Astrocyte of the cerebellum (primary cell): Measurements from ENCODE around the gene CDKAL1.

Experiments
- DNase-seq: peaks from one replicate; pipeline ENCODE4 v3.0.0-alpha.2; 2011; ENCODE audit warnings: low read depth
- H3K4me3 ChIP-seq: 2 replicates; pipeline ENCODE4 v1.5.1; 2011; ENCODE audit warnings: mild to moderate bottlenecking, low read depth, low read length, moderate library complexity
- in situ Hi-C: cut with HindIII; loops from 2 replicates; pipeline ENCODE4 v1.10.0; 2017; ENCODE audit warnings: low sequenced_read_pairs
- TF ChIP-seq, protein P1 (sequence below): IDR thresholded peaks from 2 replicates; pipeline ENCODE4 v1.5.1; 2012; ENCODE audit warnings: low read length, low read depth, moderate library complexity, mild to moderate bottlenecking; ENCODE audit errors: missing control alignments

CDKAL1 gene

DNA sequence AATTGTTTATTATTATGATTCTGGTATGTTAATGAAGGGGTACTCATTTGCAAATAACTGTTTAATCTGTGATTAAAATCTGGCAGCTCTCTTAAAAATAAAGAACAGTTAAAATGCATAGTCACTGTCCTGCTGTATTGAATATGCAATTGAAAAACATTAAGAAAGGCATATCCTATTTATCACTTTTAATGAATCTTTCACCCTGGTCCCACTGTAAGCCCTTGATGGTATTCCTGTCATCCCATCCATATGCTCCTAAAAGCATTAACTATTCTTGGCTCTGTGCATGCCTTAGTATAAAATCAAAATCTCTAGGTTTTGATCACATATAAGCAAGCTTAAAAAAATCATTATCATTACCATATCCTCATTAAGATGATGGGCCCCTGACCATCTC is 648.3 kb downstream of the CDKAL1 start:
- DNase-seq, result no peak
- TF ChIP-seq, protein P1, sequence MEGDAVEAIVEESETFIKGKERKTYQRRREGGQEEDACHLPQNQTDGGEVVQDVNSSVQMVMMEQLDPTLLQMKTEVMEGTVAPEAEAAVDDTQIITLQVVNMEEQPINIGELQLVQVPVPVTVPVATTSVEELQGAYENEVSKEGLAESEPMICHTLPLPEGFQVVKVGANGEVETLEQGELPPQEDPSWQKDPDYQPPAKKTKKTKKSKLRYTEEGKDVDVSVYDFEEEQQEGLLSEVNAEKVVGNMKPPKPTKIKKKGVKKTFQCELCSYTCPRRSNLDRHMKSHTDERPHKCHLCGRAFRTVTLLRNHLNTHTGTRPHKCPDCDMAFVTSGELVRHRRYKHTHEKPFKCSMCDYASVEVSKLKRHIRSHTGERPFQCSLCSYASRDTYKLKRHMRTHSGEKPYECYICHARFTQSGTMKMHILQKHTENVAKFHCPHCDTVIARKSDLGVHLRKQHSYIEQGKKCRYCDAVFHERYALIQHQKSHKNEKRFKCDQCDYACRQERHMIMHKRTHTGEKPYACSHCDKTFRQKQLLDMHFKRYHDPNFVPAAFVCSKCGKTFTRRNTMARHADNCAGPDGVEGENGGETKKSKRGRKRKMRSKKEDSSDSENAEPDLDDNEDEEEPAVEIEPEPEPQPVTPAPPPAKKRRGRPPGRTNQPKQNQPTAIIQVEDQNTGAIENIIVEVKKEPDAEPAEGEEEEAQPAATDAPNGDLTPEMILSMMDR, result no peak
- in situ Hi-C loops, result no loop called here
- H3K4me3 ChIP-seq, result no peak overlapping the region

DNA sequence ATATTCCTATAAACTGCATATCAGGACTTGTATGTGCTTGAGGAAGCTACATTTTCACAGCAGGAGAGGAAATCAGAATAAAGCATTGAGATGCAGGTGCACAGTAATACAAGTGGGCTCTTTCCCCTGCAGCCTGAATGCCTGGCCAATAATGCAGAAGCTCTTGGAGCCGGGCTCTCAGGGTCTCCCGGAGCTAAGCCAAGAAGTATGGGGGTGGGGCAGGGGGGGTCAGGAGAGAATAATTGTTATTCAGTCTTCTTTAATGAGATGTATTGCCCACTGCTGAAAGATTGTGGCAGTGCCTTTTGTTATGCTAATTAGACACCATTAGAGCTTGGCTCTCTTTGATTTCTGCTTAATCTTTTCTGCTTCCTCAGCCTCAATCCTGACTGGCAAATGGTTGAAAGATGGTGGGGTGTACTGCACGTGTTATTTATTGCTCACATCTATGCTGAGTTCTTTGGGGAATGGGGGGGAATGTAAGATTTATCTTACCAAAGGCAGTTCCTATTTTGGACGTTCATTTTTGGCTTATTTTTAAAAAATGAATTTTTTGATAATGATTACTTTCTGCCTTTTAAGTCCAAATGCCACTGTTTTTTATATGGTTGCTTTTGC is 651.7 kb downstream of the CDKAL1 start:
- no peak overlapping the region for H3K4me3 ChIP-seq
- in situ Hi-C loops, result no loop called here
- TF ChIP-seq, protein P1, result no peak
- no peak for DNase-seq

DNA sequence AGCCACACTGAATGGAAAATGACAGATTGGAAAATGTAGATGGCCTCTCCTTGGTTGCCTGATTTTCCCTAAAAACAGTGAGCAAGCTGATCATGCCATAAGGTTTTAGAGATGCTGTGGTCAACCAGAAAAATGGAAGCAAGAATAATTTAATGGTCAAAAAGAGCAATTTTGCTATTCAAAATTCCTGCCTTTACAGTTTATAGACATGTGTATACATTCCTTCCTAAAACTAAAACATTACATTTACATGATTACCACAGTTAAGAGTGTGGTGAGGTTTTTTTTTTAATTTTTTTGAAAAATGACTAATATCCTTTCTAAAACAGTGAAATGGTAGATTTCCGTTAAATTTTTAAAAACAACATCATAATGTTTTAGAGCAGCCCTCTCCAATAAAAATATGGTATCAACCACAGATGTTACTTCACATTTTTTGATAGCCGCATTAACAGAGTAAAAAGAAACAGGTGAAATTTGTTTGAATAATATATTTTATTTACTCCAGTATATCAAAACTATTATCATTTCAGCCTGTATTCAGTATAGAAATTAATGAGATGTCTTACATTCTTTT is 652.3 kb downstream of the CDKAL1 start:
- in situ Hi-C loops, result no loop called here
- H3K4me3 ChIP-seq, result no peak overlapping the region
- TF ChIP-seq, protein P1, result no peak
- peak; percentile 27 for DNase-seq

DNA sequence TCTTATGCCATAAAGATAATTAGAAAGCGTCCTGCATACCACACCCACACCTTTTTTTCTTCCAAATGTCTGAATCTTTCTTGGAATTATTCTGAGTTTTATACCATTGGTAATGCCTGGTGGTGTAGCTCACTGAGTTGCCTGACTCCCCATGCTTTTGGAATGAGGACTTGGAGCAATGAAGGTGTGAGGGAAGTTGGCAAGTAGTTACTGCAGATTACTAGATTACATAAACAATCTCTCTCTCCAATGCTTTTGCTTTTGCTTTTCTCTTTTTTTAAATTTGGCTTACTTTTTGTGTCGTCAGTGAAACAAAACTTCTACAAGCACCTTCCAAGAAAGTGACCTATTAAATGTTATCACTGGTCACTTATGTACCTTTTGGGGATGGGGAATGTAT is 653.2 kb downstream of the CDKAL1 start:
- TF ChIP-seq, protein P1, result no peak
- no peak overlapping the region for H3K4me3 ChIP-seq
- in situ Hi-C loops, result no loop called here
- DNase-seq, result no peak

DNA sequence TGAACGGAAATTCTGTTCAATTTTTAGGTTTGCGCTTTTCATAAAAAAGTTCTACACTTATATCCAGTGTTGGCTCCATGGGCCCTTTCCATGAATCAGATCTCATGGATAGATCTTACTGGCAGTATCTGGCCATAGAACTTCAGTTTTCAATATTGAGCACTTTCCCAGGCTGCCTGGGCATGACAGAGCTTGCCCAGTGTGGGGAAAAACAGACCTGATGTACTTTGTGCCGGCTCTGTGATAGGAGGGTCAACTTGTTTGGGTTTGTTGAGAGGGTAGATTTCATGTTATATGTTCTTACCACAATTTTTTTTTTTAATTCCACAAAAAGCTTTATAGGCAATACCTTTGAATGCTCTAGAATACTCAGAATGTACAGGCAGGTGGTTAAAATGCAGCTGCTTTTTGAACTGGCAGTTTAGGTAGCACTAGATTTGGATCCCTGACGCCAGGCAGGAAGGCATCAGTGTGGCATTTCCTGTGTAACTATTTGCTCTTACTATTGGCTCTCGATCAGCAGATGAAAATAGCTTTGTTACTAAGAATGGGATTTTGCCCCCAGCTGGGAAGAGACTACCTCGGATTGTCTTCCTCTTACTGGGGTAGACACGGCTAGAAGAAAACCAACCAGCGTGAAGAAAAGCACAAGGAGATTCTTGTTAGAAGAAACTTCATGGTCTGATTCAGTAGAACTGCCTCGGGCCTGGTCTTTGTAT is 654.4 kb downstream of the CDKAL1 start:
- H3K4me3 ChIP-seq, result no peak overlapping the region
- no peak for DNase-seq
- TF ChIP-seq, protein P1, result no peak
- in situ Hi-C loops, result no loop called here

DNA sequence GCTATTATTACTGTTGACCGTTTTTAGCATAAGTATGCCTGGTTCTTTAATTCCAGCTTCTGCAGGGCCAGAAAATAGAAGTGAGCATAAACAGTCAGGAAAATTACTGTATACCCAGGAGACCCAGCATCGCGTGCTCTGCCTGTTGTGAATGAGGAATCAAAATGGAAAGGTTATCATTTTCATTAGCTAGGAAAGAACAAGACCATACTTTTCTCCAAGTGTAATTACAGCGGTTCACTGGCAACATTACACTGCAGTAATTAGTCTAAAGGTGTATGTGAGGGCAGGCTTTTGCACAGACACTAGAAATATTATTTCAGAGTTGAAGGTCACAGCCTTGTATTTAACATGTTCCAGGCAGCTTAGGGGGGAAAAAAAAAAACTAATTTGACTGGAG is 655.5 kb downstream of the CDKAL1 start:
- DNase-seq, result no peak
- TF ChIP-seq, protein P1, result no peak
- in situ Hi-C loops, result no loop called here
- H3K4me3 ChIP-seq, result no peak overlapping the region
